Measurements from ENCODE around the gene LRP5. TPM values are rescaled to one million over a fixed set of nuclear protein-coding genes. Genes with fewer than 3 reads are reported as not detected.

The LRP5 gene
- total RNA-seq, 2 donors from 2014 or later = 0.73 to 3.0 TPM

GRCh38 chr11:68353669-68354068, 41.3 kb downstream of the LRP5 start:
- Mint-ChIP-seq H3K4me3 (no peak overlapping the region), H3K4me1 (peaks cover 4% of the 10 kb centered on the region), H3K27me3 (no peaks in the 10 kb centered on the region), H3K27ac (no peak overlapping the region), H3K36me3 (ENCODE audit: low read depth) (no peaks in the 10 kb centered on the region)
- DNase-seq = no peak
- no peak for ATAC-seq
- no peaks in the 10 kb centered on the region for H3K9me3 ChIP-seq (ENCODE audit: control insufficient read depth, low read length, poor library complexity, severe bottlenecking)

GRCh38 chr11:68354148-68354872, 41.9 kb downstream of the LRP5 start:
- Mint-ChIP-seq H3K36me3 (ENCODE audit: low read depth) (no peaks in the 10 kb centered on the region), H3K27ac (no peak overlapping the region), H3K4me1 (peaks cover 4% of the 10 kb centered on the region), H3K27me3 (no peaks in the 10 kb centered on the region), H3K4me3 (no peak overlapping the region)
- no peaks in the 10 kb centered on the region for H3K9me3 ChIP-seq (ENCODE audit: control insufficient read depth, low read length, poor library complexity, severe bottlenecking)
- ATAC-seq = no peak
- no peak for DNase-seq

DNA sequence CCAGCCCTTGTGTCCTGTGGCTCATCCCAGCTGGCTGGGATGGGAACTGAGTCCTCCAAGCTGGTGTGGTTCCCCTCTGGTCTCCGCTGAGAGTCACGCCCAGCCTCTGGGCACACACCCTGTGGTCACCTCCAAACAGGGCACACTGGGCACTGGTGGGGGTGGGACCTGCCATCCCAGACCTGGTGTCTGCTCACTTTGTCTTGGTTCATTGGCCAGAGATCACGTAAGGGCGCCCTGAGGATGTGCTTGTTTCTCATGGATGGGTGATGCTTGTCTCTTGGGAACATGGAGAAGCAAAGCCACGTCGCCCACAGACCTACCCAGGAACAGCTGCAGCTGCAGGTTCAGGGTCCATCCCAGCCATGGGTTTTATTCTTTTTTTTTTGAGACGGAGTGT, 43.1 kb downstream of the LRP5 start:
- Mint-ChIP-seq H3K4me3 (no peak overlapping the region), H3K27ac (no peak overlapping the region), H3K36me3 (ENCODE audit: low read depth) (no peaks in the 10 kb centered on the region), H3K27me3 (no peaks in the 10 kb centered on the region), H3K4me1 (peaks cover 4% of the 10 kb centered on the region)
- no peaks in the 10 kb centered on the region for H3K9me3 ChIP-seq (ENCODE audit: control insufficient read depth, low read length, poor library complexity, severe bottlenecking)
- ATAC-seq (no peak), DNase-seq (no peak)

DNA sequence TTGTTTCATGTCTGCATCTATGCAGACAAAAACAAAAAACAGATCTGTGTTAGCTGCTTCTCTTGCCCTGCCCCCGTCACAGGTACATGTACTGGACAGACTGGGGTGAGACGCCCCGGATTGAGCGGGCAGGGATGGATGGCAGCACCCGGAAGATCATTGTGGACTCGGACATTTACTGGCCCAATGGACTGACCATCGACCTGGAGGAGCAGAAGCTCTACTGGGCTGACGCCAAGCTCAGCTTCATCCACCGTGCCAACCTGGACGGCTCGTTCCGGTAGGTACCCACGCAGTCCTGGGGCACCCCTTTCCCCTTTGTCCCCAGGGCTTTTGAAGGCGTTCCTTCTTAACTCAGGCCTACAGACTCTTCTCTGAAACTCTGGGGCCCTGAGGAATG, 45.2 kb downstream of the LRP5 start:
- Mint-ChIP-seq H3K27me3 (no peaks in the 10 kb centered on the region), H3K36me3 (ENCODE audit: low read depth) (no peaks in the 10 kb centered on the region), H3K4me1 (no peaks in the 10 kb centered on the region), H3K4me3 (no peak overlapping the region), H3K27ac (no peak overlapping the region)
- ATAC-seq (no peak), DNase-seq (no peak)
- H3K9me3 ChIP-seq (ENCODE audit: control insufficient read depth, low read length, poor library complexity, severe bottlenecking) = no peaks in the 10 kb centered on the region

DNA sequence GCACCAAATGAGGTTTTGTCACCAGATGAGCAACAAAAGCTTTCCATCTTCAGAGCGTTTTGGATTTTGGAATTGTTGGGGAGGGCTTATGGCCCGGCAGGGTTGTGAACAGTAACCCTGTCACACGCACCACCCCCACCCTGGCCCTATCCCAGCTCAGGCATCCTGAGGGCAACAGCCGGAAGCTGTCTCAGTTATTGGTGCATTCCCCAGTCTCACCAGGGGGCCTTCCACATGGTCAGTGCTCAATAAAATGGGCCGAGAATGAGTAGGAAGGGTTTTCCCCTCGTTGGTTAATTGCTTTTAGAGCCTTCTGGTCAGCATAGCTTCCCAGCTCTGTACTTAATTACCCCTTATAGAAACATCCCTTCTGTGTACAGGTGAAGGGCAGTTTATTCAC, 46.0 kb downstream of the LRP5 start:
- DNase-seq (no peak), ATAC-seq (no peak)
- H3K9me3 ChIP-seq (ENCODE audit: control insufficient read depth, low read length, poor library complexity, severe bottlenecking) = no peaks in the 10 kb centered on the region
- no peak overlapping the region for H3K27ac Mint-ChIP-seq
- no peaks in the 10 kb centered on the region for H3K4me1 Mint-ChIP-seq
- H3K36me3 Mint-ChIP-seq (ENCODE audit: low read depth) = no peaks in the 10 kb centered on the region
- no peaks in the 10 kb centered on the region for H3K27me3 Mint-ChIP-seq
- H3K4me3 Mint-ChIP-seq = no peak overlapping the region

DNA sequence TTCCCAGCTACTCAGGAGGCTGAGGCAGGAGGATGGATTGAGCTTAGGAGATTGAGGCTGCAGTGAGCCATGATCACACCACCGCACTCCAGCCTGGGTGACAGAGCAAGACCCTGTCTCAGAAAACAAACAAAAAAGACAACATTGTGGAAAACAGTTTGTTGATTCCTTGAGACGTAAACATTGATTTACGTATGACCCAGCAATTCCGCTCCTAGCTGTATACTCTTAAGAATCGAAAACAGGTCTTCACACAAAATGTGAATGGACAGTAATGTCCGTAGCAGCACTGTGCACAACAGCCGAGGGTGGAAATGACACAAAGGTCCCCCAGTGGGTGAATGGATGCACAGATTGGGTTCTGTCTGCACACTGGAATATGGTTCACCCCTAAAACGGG, 49.3 kb downstream of the LRP5 start:
- ATAC-seq = no peak
- Mint-ChIP-seq H3K4me3 (no peak overlapping the region), H3K4me1 (peaks cover 3% of the 10 kb centered on the region), H3K27ac (no peak overlapping the region), H3K36me3 (ENCODE audit: low read depth) (no peaks in the 10 kb centered on the region), H3K27me3 (no peaks in the 10 kb centered on the region)
- DNase-seq = no peak
- H3K9me3 ChIP-seq (ENCODE audit: control insufficient read depth, low read length, poor library complexity, severe bottlenecking) = no peaks in the 10 kb centered on the region

GRCh38 chr11:68362801-68363379, 50.5 kb downstream of the LRP5 start:
- no peaks in the 10 kb centered on the region for H3K9me3 ChIP-seq (ENCODE audit: control insufficient read depth, low read length, poor library complexity, severe bottlenecking)
- no peak for ATAC-seq
- peaks cover 2% of the 10 kb centered on the region for H3K36me3 Mint-ChIP-seq (ENCODE audit: low read depth)
- H3K4me1 Mint-ChIP-seq = peaks cover 3% of the 10 kb centered on the region
- DNase-seq = no peak
- H3K27me3 Mint-ChIP-seq = no peaks in the 10 kb centered on the region
- H3K4me3 Mint-ChIP-seq = no peak overlapping the region
- H3K27ac Mint-ChIP-seq = no peak overlapping the region

DNA sequence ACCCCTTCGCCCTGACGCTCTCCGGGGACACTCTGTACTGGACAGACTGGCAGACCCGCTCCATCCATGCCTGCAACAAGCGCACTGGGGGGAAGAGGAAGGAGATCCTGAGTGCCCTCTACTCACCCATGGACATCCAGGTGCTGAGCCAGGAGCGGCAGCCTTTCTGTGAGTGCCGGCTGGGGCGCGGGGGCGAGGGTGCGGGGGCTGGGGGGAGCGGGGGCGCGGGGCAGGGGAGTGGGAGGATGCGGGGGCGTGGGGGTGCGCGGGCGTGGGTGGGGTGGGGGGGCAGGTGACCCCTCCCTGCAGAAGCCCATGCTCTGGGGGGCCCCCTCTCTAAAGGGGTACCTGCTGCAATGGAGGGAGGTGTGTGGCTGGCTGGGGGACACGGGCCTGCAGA, 51.4 kb downstream of the LRP5 start:
- no peak for ATAC-seq
- DNase-seq = no peak
- Mint-ChIP-seq H3K4me3 (no peak overlapping the region), H3K4me1 (peaks cover 3% of the 10 kb centered on the region), H3K27me3 (no peaks in the 10 kb centered on the region), H3K36me3 (ENCODE audit: low read depth) (peaks cover 2% of the 10 kb centered on the region), H3K27ac (no peak overlapping the region)
- no peaks in the 10 kb centered on the region for H3K9me3 ChIP-seq (ENCODE audit: control insufficient read depth, low read length, poor library complexity, severe bottlenecking)

GRCh38 chr11:68364581-68364980, 52.2 kb downstream of the LRP5 start:
- no peak overlapping the region for H3K27ac Mint-ChIP-seq
- ATAC-seq = no peak
- H3K4me1 Mint-ChIP-seq = peaks cover 3% of the 10 kb centered on the region
- H3K9me3 ChIP-seq (ENCODE audit: control insufficient read depth, low read length, poor library complexity, severe bottlenecking) = no peaks in the 10 kb centered on the region
- H3K4me3 Mint-ChIP-seq = no peak overlapping the region
- no peaks in the 10 kb centered on the region for H3K27me3 Mint-ChIP-seq
- no peak for DNase-seq
- H3K36me3 Mint-ChIP-seq (ENCODE audit: low read depth) = peaks cover 2% of the 10 kb centered on the region

DNA sequence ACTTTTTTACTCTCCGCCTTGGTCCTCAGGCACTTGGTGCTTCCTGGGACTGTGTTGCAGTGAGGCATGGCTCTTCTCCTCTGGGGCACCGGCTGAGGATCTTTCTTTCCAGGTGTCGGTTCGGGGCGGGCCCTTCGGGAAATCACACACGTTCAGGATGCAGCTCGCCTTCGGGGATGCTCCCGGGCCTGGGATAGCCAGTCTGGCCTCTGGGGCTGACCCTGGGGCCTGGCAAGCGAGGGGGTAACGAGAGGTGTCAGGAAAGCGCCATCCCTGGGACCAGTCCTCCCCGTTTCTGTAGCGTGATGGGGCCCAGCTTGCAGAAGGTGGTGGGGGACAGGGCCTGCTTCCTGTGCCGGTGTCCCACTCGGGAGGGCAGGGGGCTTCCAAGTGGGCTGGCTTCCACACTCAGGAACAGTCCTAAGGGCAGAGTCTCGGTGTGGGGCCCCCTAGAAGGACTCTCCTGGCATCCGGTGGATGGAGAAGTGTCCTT, 53.6 kb downstream of the LRP5 start:
- Mint-ChIP-seq H3K36me3 (ENCODE audit: low read depth) (peaks cover 2% of the 10 kb centered on the region), H3K27me3 (no peaks in the 10 kb centered on the region), H3K27ac (peak overlapping the region; percentile 45), H3K4me1 (peaks cover 3% of the 10 kb centered on the region), H3K4me3 (no peak overlapping the region)
- no peak for DNase-seq
- no peaks in the 10 kb centered on the region for H3K9me3 ChIP-seq (ENCODE audit: control insufficient read depth, low read length, poor library complexity, severe bottlenecking)
- no peak for ATAC-seq

- ATAC-seq (no peak), DNase-seq (no peak)
- H3K27me3 Mint-ChIP-seq = no peaks in the 10 kb centered on the region
- peaks cover 3% of the 10 kb centered on the region for H3K4me1 Mint-ChIP-seq
- H3K4me3 Mint-ChIP-seq = no peak overlapping the region
- no peaks in the 10 kb centered on the region for H3K9me3 ChIP-seq (ENCODE audit: control insufficient read depth, low read length, poor library complexity, severe bottlenecking)
- H3K36me3 Mint-ChIP-seq (ENCODE audit: low read depth) = peaks cover 2% of the 10 kb centered on the region
- no peak overlapping the region for H3K27ac Mint-ChIP-seq
These were observed 54.9 kb downstream of the LRP5 start for GRCh38 chr11:68367252-68367651.

DNA sequence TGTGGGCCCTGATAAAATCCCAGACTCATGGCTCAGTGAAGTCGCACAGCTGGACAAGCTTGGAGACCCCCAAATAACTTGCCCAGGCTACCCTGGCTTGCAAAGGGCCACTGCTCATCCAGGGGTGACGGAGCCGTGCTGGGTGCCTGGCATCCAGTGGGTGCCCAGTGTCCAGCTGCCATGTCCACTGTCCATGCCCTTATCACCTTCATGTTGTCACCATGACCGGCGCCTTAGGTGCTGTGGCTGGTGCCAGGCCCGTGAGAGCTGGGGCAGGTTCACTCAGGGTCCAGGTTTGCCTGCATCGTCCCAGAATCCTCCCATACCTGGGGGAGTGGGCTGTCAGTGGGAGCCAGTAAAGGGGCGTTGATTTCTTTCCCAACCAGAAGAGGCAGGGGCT, 57.4 kb downstream of the LRP5 start:
- Mint-ChIP-seq H3K4me3 (no peak overlapping the region), H3K27ac (no peak overlapping the region), H3K4me1 (peaks cover 1% of the 10 kb centered on the region), H3K27me3 (peaks cover 7% of the 10 kb centered on the region), H3K36me3 (ENCODE audit: low read depth) (peaks cover 2% of the 10 kb centered on the region)
- no peak for ATAC-seq
- no peak for DNase-seq
- H3K9me3 ChIP-seq (ENCODE audit: control insufficient read depth, low read length, poor library complexity, severe bottlenecking) = no peaks in the 10 kb centered on the region

DNA sequence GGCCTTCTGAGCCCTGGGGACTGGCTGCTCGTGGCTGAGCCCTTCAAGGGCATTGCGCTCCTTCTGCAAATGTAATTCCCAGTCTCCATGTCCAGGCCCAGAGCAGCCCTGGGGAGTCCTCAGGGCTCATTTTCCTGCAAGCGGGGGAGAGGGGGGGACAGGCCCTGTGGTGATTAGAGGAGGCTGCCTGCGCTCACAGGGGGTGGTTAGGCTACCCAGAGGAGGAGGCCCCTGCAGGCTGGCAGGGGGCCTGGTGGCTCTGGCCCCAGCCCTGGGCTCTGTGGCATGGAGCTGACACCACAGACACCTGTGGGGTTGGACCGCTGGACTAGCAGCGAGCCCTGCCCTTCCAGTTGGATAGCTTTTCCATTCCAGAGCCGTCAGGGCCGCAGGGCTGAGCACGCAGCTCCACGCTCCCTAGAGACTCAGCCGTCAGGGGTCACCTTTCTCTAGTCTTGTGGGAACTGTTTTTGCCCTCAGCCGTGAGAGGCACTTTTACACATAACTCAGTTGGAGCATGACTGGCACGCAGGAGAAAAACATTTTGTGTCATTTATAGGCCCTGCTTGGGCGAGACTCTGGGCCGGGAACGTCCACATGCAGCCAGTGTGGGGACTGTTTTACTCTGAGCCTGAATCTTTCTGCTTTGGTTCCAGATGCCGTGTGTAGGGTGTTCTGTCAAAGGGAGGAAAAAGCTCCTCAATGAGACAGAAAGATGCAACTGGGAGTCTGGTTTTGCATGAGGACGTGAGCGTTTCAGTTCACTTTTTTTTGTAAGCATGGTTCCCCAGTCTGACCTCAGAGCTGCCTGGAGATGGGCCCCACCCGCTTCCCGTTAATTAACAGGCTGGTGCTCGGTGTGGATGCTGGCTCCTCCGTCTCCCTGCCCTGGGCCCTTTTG, 58.1 kb downstream of the LRP5 start:
- no peaks in the 10 kb centered on the region for H3K9me3 ChIP-seq (ENCODE audit: control insufficient read depth, low read length, poor library complexity, severe bottlenecking)
- Mint-ChIP-seq H3K27ac (no peak overlapping the region), H3K4me1 (peaks cover 3% of the 10 kb centered on the region), H3K4me3 (no peak overlapping the region), H3K36me3 (ENCODE audit: low read depth) (peaks cover 2% of the 10 kb centered on the region), H3K27me3 (peaks cover 7% of the 10 kb centered on the region)
- DNase-seq (no peak), ATAC-seq (peak; percentile 65)
